Measurements from ENCODE around the gene HS3ST4. TPM values are rescaled to one million over a fixed set of nuclear protein-coding genes. Genes with fewer than 3 reads are reported as not detected.

The HS3ST4 gene
- total RNA-seq, 6 donors from 2014 or later = 0.13 to 0.44 (median 0.17) TPM; not detected in 3

DNA sequence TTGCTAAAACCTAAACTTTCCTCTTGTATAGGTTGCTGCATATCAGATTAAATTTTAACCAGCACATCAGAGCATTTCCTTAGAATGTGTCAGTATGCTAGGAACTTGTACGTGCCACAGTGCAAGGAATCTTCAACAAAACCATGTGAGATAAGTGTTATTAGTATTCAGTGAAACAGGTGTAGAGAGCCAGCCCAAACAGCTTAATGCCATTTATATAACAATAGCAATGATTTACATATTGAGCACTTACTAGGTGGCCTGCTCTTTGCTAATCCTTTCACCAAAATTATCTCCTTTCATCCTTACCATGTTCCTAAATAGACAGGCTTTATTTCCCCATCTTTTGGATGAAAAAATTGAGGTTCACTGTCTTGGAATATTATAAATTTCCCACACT is 485.7 kb downstream of the HS3ST4 start:
- 46% methylated on average over 1 of the region's 1 CpG for WGBS, 2 donors
- DNase-seq = no peak
- Histone ChIP-seq H3K4me1 (no peaks in the 10 kb centered on the region), H3K27ac (no peak overlapping the region), H3K36me3 (no peaks in the 10 kb centered on the region), H3K4me3 (no peak overlapping the region), H3K27me3 (no peaks in the 10 kb centered on the region), H3K9me3 (no peaks in the 10 kb centered on the region)
- no peak for ATAC-seq (ENCODE audit: low FRiP score in 2 of 2)
- TF ChIP-seq EP300 (IDR thresholded peaks at IDR 0.05) = no peak
- TF ChIP-seq, protein P1, sequence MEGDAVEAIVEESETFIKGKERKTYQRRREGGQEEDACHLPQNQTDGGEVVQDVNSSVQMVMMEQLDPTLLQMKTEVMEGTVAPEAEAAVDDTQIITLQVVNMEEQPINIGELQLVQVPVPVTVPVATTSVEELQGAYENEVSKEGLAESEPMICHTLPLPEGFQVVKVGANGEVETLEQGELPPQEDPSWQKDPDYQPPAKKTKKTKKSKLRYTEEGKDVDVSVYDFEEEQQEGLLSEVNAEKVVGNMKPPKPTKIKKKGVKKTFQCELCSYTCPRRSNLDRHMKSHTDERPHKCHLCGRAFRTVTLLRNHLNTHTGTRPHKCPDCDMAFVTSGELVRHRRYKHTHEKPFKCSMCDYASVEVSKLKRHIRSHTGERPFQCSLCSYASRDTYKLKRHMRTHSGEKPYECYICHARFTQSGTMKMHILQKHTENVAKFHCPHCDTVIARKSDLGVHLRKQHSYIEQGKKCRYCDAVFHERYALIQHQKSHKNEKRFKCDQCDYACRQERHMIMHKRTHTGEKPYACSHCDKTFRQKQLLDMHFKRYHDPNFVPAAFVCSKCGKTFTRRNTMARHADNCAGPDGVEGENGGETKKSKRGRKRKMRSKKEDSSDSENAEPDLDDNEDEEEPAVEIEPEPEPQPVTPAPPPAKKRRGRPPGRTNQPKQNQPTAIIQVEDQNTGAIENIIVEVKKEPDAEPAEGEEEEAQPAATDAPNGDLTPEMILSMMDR (IDR thresholded peaks at IDR 0.05) = no peak
- no peak for TF ChIP-seq POLR2A (IDR thresholded peaks at IDR 0.05)
- TF ChIP-seq POLR2AphosphoS5 (IDR thresholded peaks at IDR 0.05) = no peak

DNA sequence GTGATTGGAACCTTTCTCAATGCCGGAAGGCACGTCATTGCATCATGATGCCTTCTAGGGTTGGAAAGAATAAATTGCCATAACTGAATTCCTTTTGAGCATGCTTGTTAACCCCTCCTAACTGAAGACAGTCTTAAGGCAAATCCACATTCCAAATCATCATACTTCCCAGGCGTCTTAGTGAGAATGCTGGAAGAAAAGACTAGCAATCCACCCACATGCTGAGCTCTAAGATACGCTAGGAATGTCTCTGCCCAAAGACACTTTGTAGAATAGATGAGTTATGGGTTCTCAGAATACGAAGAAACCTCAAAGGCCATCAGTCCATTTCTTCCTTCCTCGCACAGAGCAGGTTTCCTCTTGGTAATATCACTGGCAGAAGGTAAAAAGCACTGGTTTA is 486.5 kb downstream of the HS3ST4 start:
- TF ChIP-seq, protein P1 (IDR thresholded peaks at IDR 0.05) = no peak
- TF ChIP-seq POLR2AphosphoS5 (IDR thresholded peaks at IDR 0.05) = no peak
- TF ChIP-seq EP300 (IDR thresholded peaks at IDR 0.05) = no peak
- no peak for TF ChIP-seq POLR2A (IDR thresholded peaks at IDR 0.05)
- H3K9me3 ChIP-seq = no peaks in the 10 kb centered on the region
- H3K4me3 ChIP-seq = no peak overlapping the region
- H3K27ac ChIP-seq = no peak overlapping the region
- H3K27me3 ChIP-seq = no peaks in the 10 kb centered on the region
- H3K36me3 ChIP-seq = no peaks in the 10 kb centered on the region
- DNase-seq (no peak), ATAC-seq (ENCODE audit: low FRiP score in 2 of 2) (no peak)
- WGBS, 2 donors = 79 to 86% methylated on average over 6 of the region's 6 CpGs
- H3K4me1 ChIP-seq = no peaks in the 10 kb centered on the region

DNA sequence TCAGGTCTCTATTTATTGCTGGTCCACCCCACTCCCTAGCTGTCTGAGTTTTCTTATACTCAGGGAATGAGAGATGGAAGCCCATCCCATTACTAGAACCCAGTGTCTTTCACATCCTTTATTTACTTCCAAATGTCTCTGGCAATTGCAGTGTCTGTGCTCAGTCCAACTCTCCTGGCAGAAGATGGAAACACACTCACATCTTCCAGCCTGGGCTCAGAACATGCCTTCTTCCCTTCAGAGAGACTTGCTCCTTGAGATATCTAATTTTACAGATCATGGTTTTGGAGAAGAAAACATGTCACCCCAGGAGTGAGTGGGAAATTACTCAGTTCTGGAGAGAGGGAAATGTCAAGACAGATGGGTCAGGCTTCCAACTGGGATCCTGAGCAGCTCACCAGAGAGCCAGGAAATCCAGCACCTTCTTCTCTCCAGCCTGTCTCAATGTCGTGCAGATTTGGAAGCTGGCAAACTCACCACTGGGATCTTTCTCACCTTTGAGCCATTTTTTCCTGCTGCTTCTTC is 494.4 kb downstream of the HS3ST4 start:
- no peaks in the 10 kb centered on the region for H3K9me3 ChIP-seq
- H3K36me3 ChIP-seq = no peaks in the 10 kb centered on the region
- H3K27me3 ChIP-seq = no peaks in the 10 kb centered on the region
- no peak for TF ChIP-seq EP300 (IDR thresholded peaks at IDR 0.05)
- TF ChIP-seq, protein P1 (IDR thresholded peaks at IDR 0.05) = no peak
- no peak for TF ChIP-seq POLR2AphosphoS5 (IDR thresholded peaks at IDR 0.05)
- TF ChIP-seq POLR2A (IDR thresholded peaks at IDR 0.05) = no peak
- no peak overlapping the region for H3K4me3 ChIP-seq
- H3K27ac ChIP-seq = no peak overlapping the region
- ATAC-seq (ENCODE audit: low FRiP score in 2 of 2) (no peak), DNase-seq (no peak)
- H3K4me1 ChIP-seq = no peaks in the 10 kb centered on the region
- WGBS, 2 donors = 64 to 80% methylated on average over 1 of the region's 1 CpG

Small RNAs within 50 kb of the gene (small RNA-seq; reads per million reads assigned to genes)
- gene HMGN2P3 (0 reads per million in 4 donors), gene MIR548W (0 reads per million in 4 donors), gene RNA5SP405 (0 reads per million in 4 donors)
